Measurements from ENCODE around the gene HPN.

HPN gene

DNA sequence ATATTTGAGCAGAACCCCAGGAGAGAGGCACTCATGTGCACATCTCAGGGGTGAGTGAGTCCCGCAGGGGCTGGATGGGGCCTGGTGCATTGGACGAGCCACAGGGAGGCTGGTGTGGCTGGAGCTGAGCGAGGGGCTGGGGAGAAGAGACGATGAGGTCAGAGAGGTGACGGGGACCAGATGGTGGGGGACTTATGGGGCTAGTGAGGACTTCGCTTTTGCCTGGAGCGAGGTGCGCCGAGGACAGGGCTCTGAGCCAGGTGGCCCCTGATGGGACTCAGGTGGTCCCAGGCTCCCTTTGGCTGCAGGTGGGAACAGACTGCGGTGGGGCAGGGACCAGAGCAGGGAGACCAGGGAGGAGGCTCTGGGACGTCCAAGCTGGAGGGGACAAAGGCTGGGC lies 67.2 kb downstream of the HPN start:
- DNase-seq, result no peak

DNA sequence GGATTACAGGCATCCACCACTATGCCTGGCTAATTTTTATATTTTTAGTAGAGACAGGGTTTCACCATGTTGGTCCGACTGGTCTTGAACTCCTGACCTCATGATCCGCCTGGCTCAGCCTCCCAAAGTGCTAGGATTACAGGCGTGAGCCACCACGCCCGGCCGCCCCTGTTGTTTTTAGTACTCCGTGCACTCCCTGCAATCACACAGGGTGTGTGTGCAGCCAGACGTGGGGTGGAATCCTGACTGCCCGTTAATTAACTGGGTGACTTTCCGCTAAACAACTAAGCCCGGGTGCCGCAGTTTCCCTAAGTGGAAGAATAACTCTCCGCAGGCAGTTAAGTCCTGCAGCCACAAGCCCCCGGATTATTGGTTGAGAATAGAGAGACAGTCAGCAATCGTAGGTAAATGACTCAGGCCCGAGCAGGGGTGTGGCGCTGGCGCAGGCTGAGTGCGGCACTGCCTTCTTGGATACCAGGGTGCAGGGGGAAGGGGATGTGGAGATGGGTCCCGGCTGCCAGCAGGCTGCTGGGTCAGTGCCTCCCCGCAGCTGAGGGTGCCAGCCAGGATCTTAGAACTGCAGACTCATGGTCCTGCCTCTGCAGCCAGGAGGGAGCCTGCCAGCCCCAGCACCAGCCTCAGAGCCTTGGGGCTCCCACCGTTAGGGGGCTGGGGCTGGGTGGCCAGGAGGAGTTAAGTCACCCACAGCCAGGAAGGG lies 68.0 kb downstream of the HPN start:
- DNase-seq, result no peak

DNA sequence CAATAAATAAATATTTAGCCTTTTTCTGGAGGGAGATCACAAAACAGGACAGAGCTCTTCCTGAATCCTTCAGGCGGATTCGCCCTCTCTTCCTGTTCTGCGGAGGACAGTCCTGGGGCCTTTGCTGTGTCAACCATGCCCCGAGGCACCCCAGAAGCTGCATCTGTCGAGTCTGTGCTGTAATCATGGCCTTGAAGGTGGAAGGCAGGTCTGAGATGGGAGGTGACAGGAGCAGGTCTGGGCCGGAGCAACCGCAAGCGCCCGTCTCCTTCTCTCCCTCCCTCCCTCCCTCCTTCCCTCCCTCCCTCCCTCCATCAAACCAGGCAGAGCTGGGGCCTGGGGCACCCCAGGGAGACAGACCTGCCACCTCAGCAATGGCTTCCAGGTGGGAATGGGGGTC lies 69.5 kb downstream of the HPN start:
- DNase-seq, result no peak

DNA sequence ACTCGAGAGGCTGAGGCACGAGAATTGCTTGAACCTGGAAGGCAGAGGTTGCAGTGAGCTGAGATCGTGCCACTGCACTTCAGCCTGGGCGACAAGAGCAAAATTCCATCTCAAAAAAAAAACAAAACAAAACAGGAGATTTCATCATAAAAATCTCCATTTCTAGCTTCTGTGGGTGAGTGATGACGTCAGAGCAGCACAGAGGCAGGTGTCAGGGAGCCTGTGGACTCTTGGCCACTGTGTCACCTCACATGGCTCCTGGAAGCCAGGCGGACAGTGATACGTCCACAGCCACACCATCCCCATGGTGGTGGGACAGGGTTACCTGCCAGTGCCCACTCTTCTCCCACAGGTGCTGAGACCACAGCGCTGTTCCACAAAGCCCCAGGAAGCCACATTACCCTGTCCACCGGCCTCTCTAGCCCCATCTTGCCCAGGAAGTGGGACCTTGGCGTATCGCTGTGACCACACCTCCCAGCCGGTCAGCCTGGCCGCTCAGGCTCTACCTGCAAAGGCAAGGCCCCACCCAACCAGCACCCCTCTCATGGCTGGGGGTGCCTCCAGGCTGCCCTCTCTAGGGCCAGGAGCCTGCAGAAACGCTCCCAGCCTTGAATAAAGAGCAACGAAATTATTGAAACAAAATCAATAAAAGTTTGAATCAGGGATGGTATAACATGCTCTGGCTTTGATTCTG lies 71.6 kb downstream of the HPN start:
- DNase-seq, result no peak

DNA sequence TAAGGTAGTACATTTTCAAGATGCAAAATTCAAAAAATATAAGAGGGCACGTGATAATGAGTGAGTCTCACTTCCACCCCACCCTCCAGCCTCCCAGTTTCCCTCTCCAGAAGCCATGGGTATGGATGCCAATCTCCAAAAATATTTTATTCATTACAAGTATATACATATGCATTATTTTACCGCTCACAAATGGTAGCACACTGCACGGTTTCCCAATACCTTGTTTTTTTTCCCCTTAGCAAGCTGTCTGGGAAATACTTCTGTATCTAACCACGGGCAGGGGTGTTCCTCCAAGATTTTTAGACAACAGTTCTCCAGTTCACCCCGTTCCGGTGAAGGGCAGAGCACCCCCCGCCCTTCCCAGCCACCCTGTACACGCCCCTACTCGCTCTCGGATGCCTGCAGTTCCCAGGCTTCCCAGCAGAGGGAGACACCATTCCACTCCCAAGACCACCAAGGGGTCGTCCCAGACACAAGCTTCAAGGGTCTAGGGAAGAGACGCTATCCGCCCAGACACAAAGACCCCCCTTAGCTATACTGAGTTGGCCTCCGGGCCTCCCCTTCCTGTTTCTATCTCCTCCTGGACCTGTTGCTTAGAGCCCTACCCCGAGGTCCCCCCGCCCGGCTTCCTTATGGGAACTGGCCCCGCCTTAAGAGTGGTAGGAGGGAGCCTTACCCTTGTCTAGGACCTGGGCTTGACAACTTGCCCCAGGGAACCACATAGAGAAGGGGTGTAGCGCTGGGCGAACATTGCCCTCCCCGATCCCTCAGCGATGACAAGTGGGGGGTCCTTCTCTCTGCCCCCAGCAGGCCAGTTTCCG lies 73.0 kb downstream of the HPN start:
- DNase-seq, result no peak

DNA sequence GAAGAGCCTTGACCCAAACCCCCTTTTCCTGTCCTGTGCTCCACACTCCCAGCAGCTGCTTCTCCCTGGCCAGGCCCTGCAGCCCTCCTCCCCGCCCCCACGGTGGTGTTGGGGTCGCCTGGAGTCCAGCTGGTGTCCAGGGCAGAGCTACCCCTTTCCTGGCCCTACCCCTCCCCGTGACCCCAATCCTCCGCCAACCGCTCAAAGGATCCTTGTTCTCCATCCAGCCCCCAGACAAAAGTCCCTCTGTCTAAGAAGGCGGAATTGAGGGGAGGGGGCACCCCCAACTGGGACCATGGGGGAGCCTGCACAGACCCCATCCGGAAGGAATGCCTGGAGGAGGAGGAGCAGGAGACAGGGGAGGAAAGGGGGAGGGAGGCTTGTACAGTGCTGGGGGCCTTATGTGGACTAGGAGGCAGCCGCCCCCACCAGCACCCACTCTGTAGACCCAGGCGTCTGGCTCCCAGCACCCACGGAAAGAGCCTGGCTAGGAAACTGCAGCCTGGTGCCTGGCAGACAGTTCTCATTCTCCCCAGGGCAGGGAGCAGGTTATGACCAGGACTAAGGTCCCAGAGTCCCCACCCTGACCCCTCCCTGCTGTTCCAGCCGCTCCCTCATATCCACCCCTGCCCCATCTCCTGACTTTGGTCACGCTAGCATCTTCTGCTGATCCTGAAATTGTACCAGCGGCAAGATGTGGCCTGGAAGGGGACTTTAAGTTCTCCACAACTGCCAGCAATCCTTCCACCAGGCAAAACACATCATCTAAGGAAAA lies 73.8 kb downstream of the HPN start, which contains the start of gene FXYD3:
Gene FXYD3 (plus strand): TSS at position 647 of the 775 bp plus-strand sequence. CDS start 3,554 bp downstream, outside the sequence.
- DNase-seq, result no peak
